ENCODE results near the gene CMIP.

Gene CMIP

GRCh38 chr16:81652798-81653505 lies 208.3 kb downstream of the CMIP start:
- no peak overlapping the region for H4K12ac ChIP-seq (ENCODE audit: low read depth, low read length)
- H3K4ac ChIP-seq (ENCODE audit: low read depth, low read length) = no peak overlapping the region
- H2BK5ac ChIP-seq (ENCODE audit: low read depth, low read length, poor library complexity) = no peak overlapping the region
- H3K18ac ChIP-seq (ENCODE audit: low read length) = no peak overlapping the region
- WGBS (ENCODE audit: extremely low coverage, insufficient coverage, insufficient read length) = no CpG with 5 or more reads among the region's 21 CpGs
- peaks cover 8% of the 10 kb centered on the region for H3K79me2 ChIP-seq (ENCODE audit: control insufficient read depth, insufficient read depth, low read length, poor library complexity)
- H3K4me1 ChIP-seq (ENCODE audit: control insufficient read depth in 1 of 2, insufficient read depth in 2 of 2, low read length in 2 of 2) = peaks cover 15 to 31% of the 10 kb centered on the region in 2 experiments
- H2BK120ac ChIP-seq (ENCODE audit: insufficient read depth, low read length, poor library complexity) = no peak overlapping the region
- peaks cover 33 to 34% of the 10 kb centered on the region in 2 experiments for H3K36me3 ChIP-seq (ENCODE audit: control insufficient read depth in 1 of 2, insufficient read depth in 2 of 2, low read length in 2 of 2)
- no peak overlapping the region for H2AK5ac ChIP-seq (ENCODE audit: low read length)
- H4K8ac ChIP-seq (ENCODE audit: low read depth, low read length) = no peak overlapping the region
- no peak overlapping the region for H3K4me2 ChIP-seq (ENCODE audit: low read length)
- H3K9ac ChIP-seq (ENCODE audit: low read length) = no peak overlapping the region
- no peak overlapping the region for H2AFZ ChIP-seq (ENCODE audit: insufficient read depth, low read length, poor library complexity)
- H4K91ac ChIP-seq (ENCODE audit: low read depth, low read length) = no peak overlapping the region
- no peak overlapping the region for H3K23ac ChIP-seq (ENCODE audit: low read length)
- H3K4me3 ChIP-seq (ENCODE audit: low read depth, low read length) = no peak overlapping the region
- H3K9me3 ChIP-seq (ENCODE audit: insufficient read depth, low read depth, low read length) = no peaks in the 10 kb centered on the region
- no peak overlapping the region for H3K14ac ChIP-seq (ENCODE audit: low read length)
- no peak overlapping the region for H3K27ac ChIP-seq (ENCODE audit: low read depth, low read length)
- DNase-seq = no peak
- no peaks in the 10 kb centered on the region for H3K27me3 ChIP-seq (ENCODE audit: insufficient read depth, low read length)
- H3K79me1 ChIP-seq (ENCODE audit: low read length) = peaks cover 11% of the 10 kb centered on the region
- H2BK12ac ChIP-seq (ENCODE audit: low read length) = no peak overlapping the region

DNA sequence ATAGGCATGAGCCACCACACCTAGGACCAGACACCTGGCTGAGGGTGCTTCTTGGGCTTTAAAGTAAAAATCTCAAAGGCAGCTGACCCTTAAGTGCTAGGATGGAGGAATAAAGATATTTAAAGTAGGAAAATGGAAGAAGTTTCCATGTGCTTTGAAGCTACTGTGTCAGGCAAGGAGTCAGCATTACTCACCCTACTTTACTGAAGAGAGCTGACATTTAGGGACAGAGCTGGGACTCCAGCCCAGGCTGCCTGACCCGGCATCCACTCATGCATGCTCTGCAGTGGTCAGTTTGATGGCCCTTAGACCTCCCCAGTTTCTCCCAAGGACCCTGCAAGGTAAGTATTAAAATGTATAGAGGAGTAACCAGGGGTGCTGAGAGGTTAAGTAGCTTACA lies 209.7 kb downstream of the CMIP start:
- Histone ChIP-seq H2AK5ac (ENCODE audit: low read length) (no peak overlapping the region), H3K4me2 (ENCODE audit: low read length) (no peak overlapping the region), H2BK5ac (ENCODE audit: low read depth, low read length, poor library complexity) (no peak overlapping the region), H3K27me3 (ENCODE audit: insufficient read depth, low read length) (no peaks in the 10 kb centered on the region), H3K23ac (ENCODE audit: low read length) (no peak overlapping the region), H4K12ac (ENCODE audit: low read depth, low read length) (no peak overlapping the region), H3K36me3 (ENCODE audit: control insufficient read depth in 1 of 2, insufficient read depth in 2 of 2, low read length in 2 of 2) (peaks cover 38 to 46% of the 10 kb centered on the region in 2 experiments), H3K79me1 (ENCODE audit: low read length) (peaks cover 2% of the 10 kb centered on the region), H2BK12ac (ENCODE audit: low read length) (no peak overlapping the region), H3K14ac (ENCODE audit: low read length) (no peak overlapping the region), H3K4ac (ENCODE audit: low read depth, low read length) (no peak overlapping the region), H3K79me2 (ENCODE audit: control insufficient read depth, insufficient read depth, low read length, poor library complexity) (peaks cover 2% of the 10 kb centered on the region), H4K8ac (ENCODE audit: low read depth, low read length) (no peak overlapping the region), H3K18ac (ENCODE audit: low read length) (no peak overlapping the region), H2BK120ac (ENCODE audit: insufficient read depth, low read length, poor library complexity) (no peak overlapping the region), H3K9ac (ENCODE audit: low read length) (no peak overlapping the region), H4K91ac (ENCODE audit: low read depth, low read length) (no peak overlapping the region), H3K4me3 (ENCODE audit: low read depth, low read length) (no peak overlapping the region), H3K27ac (ENCODE audit: low read depth, low read length) (no peak overlapping the region), H3K9me3 (ENCODE audit: insufficient read depth, low read depth, low read length) (no peaks in the 10 kb centered on the region), H3K4me1 (ENCODE audit: control insufficient read depth in 1 of 2, insufficient read depth in 2 of 2, low read length in 2 of 2) (peaks cover 6 to 25% of the 10 kb centered on the region in 2 experiments), H2AFZ (ENCODE audit: insufficient read depth, low read length, poor library complexity) (no peak overlapping the region)
- DNase-seq = no peak
- no CpG with 5 or more reads among the region's 1 CpG for WGBS (ENCODE audit: extremely low coverage, insufficient coverage, insufficient read length)

DNA sequence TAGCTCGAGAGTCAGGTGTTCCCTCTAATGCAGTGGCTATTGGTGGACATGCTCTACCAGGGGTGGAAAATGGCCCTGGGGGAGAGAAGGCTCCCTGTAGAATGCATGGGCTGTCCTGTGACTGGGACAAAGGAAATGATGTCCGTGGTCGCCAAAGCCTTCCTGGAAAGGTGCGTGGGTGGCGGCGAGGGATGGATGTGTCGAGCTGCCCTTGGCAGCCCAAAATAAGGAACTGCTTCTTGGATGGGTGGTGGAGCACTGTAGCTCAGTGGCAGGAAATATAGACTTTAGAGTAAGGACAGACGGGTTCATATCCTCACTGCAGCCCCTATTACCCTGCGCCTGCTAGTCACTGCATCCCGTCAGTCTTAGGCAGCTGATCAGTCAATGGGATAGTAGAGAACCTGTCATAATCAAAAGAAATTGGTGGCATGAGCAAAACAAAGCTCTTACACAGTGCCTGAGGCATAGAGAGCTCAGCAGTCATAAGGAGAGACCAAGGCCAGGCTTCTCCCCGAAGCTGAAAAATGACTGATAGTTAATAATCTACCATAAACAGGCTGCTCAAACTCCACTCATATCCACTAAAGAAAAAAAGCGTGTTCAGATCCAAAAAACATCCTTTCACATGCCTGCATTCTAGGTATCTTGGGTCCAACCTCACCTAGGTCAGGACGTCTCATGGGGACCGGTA lies 211.0 kb downstream of the CMIP start:
- Histone ChIP-seq H3K36me3 (ENCODE audit: control insufficient read depth in 1 of 2, insufficient read depth in 2 of 2, low read length in 2 of 2) (peaks cover 41 to 49% of the 10 kb centered on the region in 2 experiments), H2BK5ac (ENCODE audit: low read depth, low read length, poor library complexity) (no peak overlapping the region), H3K4me3 (ENCODE audit: low read depth, low read length) (no peak overlapping the region), H3K18ac (ENCODE audit: low read length) (no peak overlapping the region), H2BK12ac (ENCODE audit: low read length) (no peak overlapping the region), H4K12ac (ENCODE audit: low read depth, low read length) (no peak overlapping the region), H3K4ac (ENCODE audit: low read depth, low read length) (no peak overlapping the region), H3K4me1 (ENCODE audit: control insufficient read depth in 1 of 2, insufficient read depth in 2 of 2, low read length in 2 of 2) (peaks cover 6 to 21% of the 10 kb centered on the region in 2 experiments), H3K9ac (ENCODE audit: low read length) (no peak overlapping the region), H3K79me2 (ENCODE audit: control insufficient read depth, insufficient read depth, low read length, poor library complexity) (no peaks in the 10 kb centered on the region), H2BK120ac (ENCODE audit: insufficient read depth, low read length, poor library complexity) (no peak overlapping the region), H3K27ac (ENCODE audit: low read depth, low read length) (no peak overlapping the region), H3K4me2 (ENCODE audit: low read length) (no peak overlapping the region), H2AK5ac (ENCODE audit: low read length) (no peak overlapping the region), H3K23ac (ENCODE audit: low read length) (no peak overlapping the region), H2AFZ (ENCODE audit: insufficient read depth, low read length, poor library complexity) (no peak overlapping the region), H4K8ac (ENCODE audit: low read depth, low read length) (no peak overlapping the region), H3K14ac (ENCODE audit: low read length) (no peak overlapping the region), H3K79me1 (ENCODE audit: low read length) (peaks cover 2% of the 10 kb centered on the region), H4K91ac (ENCODE audit: low read depth, low read length) (no peak overlapping the region), H3K9me3 (ENCODE audit: insufficient read depth, low read depth, low read length) (no peaks in the 10 kb centered on the region), H3K27me3 (ENCODE audit: insufficient read depth, low read length) (no peaks in the 10 kb centered on the region)
- WGBS (ENCODE audit: extremely low coverage, insufficient coverage, insufficient read length) = no CpG with 5 or more reads among the region's 14 CpGs
- no peak for DNase-seq

- Histone ChIP-seq H3K4ac (ENCODE audit: low read depth, low read length) (no peak overlapping the region), H2AFZ (ENCODE audit: insufficient read depth, low read length, poor library complexity) (no peak overlapping the region), H3K9ac (ENCODE audit: low read length) (no peak overlapping the region), H3K18ac (ENCODE audit: low read length) (no peak overlapping the region), H3K79me1 (ENCODE audit: low read length) (no peaks in the 10 kb centered on the region), H2BK12ac (ENCODE audit: low read length) (no peak overlapping the region), H3K4me2 (ENCODE audit: low read length) (no peak overlapping the region), H3K23ac (ENCODE audit: low read length) (no peak overlapping the region), H3K27ac (ENCODE audit: low read depth, low read length) (no peak overlapping the region), H4K91ac (ENCODE audit: low read depth, low read length) (no peak overlapping the region), H3K14ac (ENCODE audit: low read length) (no peak overlapping the region), H4K12ac (ENCODE audit: low read depth, low read length) (no peak overlapping the region), H3K36me3 (ENCODE audit: control insufficient read depth in 1 of 2, insufficient read depth in 2 of 2, low read length in 2 of 2) (peaks cover 52 to 63% of the 10 kb centered on the region in 2 experiments), H3K4me3 (ENCODE audit: low read depth, low read length) (no peak overlapping the region), H3K27me3 (ENCODE audit: insufficient read depth, low read length) (no peaks in the 10 kb centered on the region), H3K4me1 (ENCODE audit: control insufficient read depth in 1 of 2, insufficient read depth in 2 of 2, low read length in 2 of 2) (peaks cover 3 to 13% of the 10 kb centered on the region in 2 experiments), H2BK120ac (ENCODE audit: insufficient read depth, low read length, poor library complexity) (no peak overlapping the region), H2BK5ac (ENCODE audit: low read depth, low read length, poor library complexity) (no peak overlapping the region), H2AK5ac (ENCODE audit: low read length) (no peak overlapping the region), H4K8ac (ENCODE audit: low read depth, low read length) (no peak overlapping the region), H3K79me2 (ENCODE audit: control insufficient read depth, insufficient read depth, low read length, poor library complexity) (no peaks in the 10 kb centered on the region), H3K9me3 (ENCODE audit: insufficient read depth, low read depth, low read length) (no peaks in the 10 kb centered on the region)
- DNase-seq = no peak
- no CpG with 5 or more reads among the region's 8 CpGs for WGBS (ENCODE audit: extremely low coverage, insufficient coverage, insufficient read length)
Measured at GRCh38 chr16:81657224-81657623, 212.6 kb downstream of the CMIP start.

All from trophoblast cell (in vitro differentiated cells and primary cell).